GM12878 (cell line): ENCODE data around the gene AFMID. TPM values are rescaled to one million over a fixed set of nuclear protein-coding genes. Genes with fewer than 3 reads are reported as not detected.

Experiments used
- CEBPB ChIP-seq, 2 experiments: fragments of 150-350 bp in 1 of 2; IDR thresholded peaks; 2 replicates each; pipeline ENCODE4 v1.6.1; 2012 to 2014; ENCODE audit warnings: low read depth in 2 of 2, low read length in 2 of 2, borderline replicate concordance in 1 of 2, inconsistent platforms in 1 of 2
- CREB1 ChIP-seq: IDR thresholded peaks from 2 replicates; pipeline ENCODE4 v1.6.1; 2012; ENCODE audit warnings: low read depth, mild to moderate bottlenecking, inconsistent platforms
- GABPA ChIP-seq: IDR thresholded peaks from 2 replicates; pipeline ENCODE4 v1.6.1; 2014; ENCODE audit warnings: antibody characterized with exemption, low read depth, mild to moderate bottlenecking, inconsistent platforms
- MEF2A ChIP-seq: IDR thresholded peaks from 2 replicates; pipeline ENCODE4 v1.6.1; 2011; ENCODE audit warnings: low read depth, mild to moderate bottlenecking, low read length, moderate library complexity; ENCODE audit not compliant: insufficient read depth
- MTA3 ChIP-seq: IDR thresholded peaks from 2 replicates; pipeline ENCODE4 v1.6.1; 2012; ENCODE audit warnings: low read length, inconsistent platforms, borderline replicate concordance
- NBN ChIP-seq: fragments of 450-650 bp; IDR thresholded peaks from 2 replicates; pipeline ENCODE4 v1.6.1; 2016
- NR2C1 ChIP-seq: fragments of 450-650 bp; IDR thresholded peaks from 2 replicates; pipeline ENCODE4 v1.6.1; 2017; ENCODE audit warnings: antibody characterized with exemption, mild to moderate bottlenecking, moderate library complexity
- SIN3A ChIP-seq: IDR thresholded peaks from 2 replicates; pipeline ENCODE4 v1.6.1; 2012; ENCODE audit warnings: low read depth, low read length, improper control_type of control experiment
- TCF12 ChIP-seq: IDR thresholded peaks from 2 replicates; pipeline ENCODE4 v1.6.1; 2011; ENCODE audit warnings: low read depth, mild to moderate bottlenecking, low read length
- TCF3 ChIP-seq: IDR thresholded peaks from 2 replicates; pipeline ENCODE4 v1.6.1; 2012; ENCODE audit warnings: low read depth, mild to moderate bottlenecking, low read length, borderline replicate concordance; ENCODE audit not compliant: insufficient read depth
- TCF7 ChIP-seq: IDR thresholded peaks from 2 replicates; pipeline ENCODE4 v1.6.1; 2014; ENCODE audit warnings: antibody characterized with exemption, borderline replicate concordance
- WRNIP1 ChIP-seq: IDR thresholded peaks from 2 replicates; pipeline ENCODE4 v1.6.1; 2011; ENCODE audit warnings: low read depth, low read length, improper control_type of control experiment, borderline replicate concordance
- polyA plus RNA-seq, 11 experiments: library from polyadenylated mRNA; depleted of rRNA in 4 of 11; unstranded in 6 of 11; stranded (reverse) in 5 of 11; fragments of >200 nt; fragmentation: Nextera tagmentation in 4 of 11; fragmentation: Illumina TruSeq in 1 of 11; extraction: Ambion mirVana in 4 of 11; extraction: Trizol in 1 of 11; gene quantifications; 1 replicate in 1 of 11; 2 replicates in 10 of 11; pipeline versions ENCODE4 v1.2.1 to v1.2.3, GENCODE V29; 2011 to 2016; ENCODE audit warnings: inconsistent platforms in 2 of 11, missing spikeins in 2 of 11, low read depth in 1 of 11
- total RNA-seq, 4 experiments: library from RNA; depleted of rRNA in 3 of 4; stranded (reverse); fragments of >200 nt in 3 of 4; fragmentation: Illumina TruSeq in 1 of 4; extraction: Trizol in 1 of 4; gene quantifications; 2 replicates each; pipeline versions ENCODE4 v1.2.1 to v1.2.3, GENCODE V29; 2013 to 2021
- TF ChIP-seq, protein P1 (sequence below): fragments of 450-650 bp; IDR thresholded peaks from 2 replicates; pipeline ENCODE4 v1.6.1; 2017; ENCODE audit warnings: mild to moderate bottlenecking, moderate library complexity
- TF ChIP-seq, protein P2 (sequence below): IDR thresholded peaks from 2 replicates; pipeline ENCODE4 v1.6.1; 2012; ENCODE audit warnings: low read length, inconsistent platforms
- TF ChIP-seq, protein P3 (sequence below): fragments of 450-650 bp; IDR thresholded peaks from 2 replicates; pipeline ENCODE4 v1.6.1; 2014; ENCODE audit warnings: mild to moderate bottlenecking
- TF ChIP-seq, protein P4 (sequence below): fragments of 450-650 bp; IDR thresholded peaks from 2 replicates; pipeline ENCODE4 v1.6.1; 2016; ENCODE audit warnings: mild to moderate bottlenecking
- TF ChIP-seq, protein P5 (sequence below): fragments of 450-650 bp; formaldehyde crosslinking; IDR thresholded peaks from 2 replicates; pipeline ENCODE4 v1.4.0; 2020; ENCODE audit warnings: mild to moderate bottlenecking, moderate library complexity

AFMID gene
- total and polyA plus RNA-seq, 10 of the 15 experiments (the other 5 are each of a cell fraction or from before 2014, with no cell fraction given), result 36.1 to 98.8 (median 51.6) TPM

DNA sequence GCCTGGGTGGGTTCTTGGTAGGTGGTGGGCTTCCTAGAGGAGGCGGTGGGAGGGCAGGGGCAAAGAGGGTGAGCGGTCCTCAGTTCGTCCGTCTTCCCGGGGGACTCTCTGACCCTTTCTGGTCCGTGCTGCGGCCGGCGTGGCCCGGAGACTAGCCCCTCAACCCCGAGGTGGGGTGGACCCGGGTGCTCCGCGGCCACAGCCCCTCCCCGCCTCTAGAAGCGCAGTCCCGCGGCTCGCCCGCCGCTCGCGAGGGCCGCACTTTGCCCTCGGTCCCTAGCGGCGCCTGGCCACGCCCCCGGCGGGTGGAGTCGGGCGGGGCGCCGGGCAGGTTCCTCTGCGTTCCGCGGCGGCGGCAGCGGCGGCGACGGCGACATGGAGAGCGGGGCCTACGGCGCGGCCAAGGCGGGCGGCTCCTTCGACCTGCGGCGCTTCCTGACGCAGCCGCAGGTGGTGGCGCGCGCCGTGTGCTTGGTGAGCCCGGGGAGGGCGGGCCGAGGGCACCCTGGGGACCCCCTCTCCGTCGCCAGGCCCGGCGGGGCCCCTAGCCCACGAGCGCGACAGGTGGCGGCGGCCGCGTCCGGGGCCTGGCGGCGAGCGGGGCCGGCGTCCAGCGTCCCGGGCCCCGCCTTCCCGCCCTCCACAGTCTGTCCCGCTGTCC lies 18.8 kb upstream of the AFMID start, which contains the start of gene SYNGR2 (continued):
- TF ChIP-seq TCF3, result 0 out of 2 replicates have a peak, but pooled peaks have one; percentile 56
- TF ChIP-seq, protein P1, sequence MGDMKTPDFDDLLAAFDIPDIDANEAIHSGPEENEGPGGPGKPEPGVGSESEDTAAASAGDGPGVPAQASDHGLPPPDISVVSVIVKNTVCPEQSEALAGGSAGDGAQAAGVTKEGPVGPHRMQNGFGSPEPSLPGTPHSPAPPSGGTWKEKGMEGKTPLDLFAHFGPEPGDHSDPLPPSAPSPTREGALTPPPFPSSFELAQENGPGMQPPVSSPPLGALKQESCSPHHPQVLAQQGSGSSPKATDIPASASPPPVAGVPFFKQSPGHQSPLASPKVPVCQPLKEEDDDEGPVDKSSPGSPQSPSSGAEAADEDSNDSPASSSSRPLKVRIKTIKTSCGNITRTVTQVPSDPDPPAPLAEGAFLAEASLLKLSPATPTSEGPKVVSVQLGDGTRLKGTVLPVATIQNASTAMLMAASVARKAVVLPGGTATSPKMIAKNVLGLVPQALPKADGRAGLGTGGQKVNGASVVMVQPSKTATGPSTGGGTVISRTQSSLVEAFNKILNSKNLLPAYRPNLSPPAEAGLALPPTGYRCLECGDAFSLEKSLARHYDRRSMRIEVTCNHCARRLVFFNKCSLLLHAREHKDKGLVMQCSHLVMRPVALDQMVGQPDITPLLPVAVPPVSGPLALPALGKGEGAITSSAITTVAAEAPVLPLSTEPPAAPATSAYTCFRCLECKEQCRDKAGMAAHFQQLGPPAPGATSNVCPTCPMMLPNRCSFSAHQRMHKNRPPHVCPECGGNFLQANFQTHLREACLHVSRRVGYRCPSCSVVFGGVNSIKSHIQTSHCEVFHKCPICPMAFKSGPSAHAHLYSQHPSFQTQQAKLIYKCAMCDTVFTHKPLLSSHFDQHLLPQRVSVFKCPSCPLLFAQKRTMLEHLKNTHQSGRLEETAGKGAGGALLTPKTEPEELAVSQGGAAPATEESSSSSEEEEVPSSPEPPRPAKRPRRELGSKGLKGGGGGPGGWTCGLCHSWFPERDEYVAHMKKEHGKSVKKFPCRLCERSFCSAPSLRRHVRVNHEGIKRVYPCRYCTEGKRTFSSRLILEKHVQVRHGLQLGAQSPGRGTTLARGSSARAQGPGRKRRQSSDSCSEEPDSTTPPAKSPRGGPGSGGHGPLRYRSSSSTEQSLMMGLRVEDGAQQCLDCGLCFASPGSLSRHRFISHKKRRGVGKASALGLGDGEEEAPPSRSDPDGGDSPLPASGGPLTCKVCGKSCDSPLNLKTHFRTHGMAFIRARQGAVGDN, result peak; percentile 87
- TF ChIP-seq TCF12, result no peak
- TF ChIP-seq CEBPB (IDR thresholded peaks at IDR 0.05; ENCODE audit: borderline replicate concordance in 1 of 2, low read depth in 2 of 2, low read length in 2 of 2), result no peak
- TF ChIP-seq, protein P2, sequence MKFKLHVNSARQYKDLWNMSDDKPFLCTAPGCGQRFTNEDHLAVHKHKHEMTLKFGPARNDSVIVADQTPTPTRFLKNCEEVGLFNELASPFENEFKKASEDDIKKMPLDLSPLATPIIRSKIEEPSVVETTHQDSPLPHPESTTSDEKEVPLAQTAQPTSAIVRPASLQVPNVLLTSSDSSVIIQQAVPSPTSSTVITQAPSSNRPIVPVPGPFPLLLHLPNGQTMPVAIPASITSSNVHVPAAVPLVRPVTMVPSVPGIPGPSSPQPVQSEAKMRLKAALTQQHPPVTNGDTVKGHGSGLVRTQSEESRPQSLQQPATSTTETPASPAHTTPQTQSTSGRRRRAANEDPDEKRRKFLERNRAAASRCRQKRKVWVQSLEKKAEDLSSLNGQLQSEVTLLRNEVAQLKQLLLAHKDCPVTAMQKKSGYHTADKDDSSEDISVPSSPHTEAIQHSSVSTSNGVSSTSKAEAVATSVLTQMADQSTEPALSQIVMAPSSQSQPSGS, result no peak
- TF ChIP-seq WRNIP1, result no peak
- TF ChIP-seq, protein P3, sequence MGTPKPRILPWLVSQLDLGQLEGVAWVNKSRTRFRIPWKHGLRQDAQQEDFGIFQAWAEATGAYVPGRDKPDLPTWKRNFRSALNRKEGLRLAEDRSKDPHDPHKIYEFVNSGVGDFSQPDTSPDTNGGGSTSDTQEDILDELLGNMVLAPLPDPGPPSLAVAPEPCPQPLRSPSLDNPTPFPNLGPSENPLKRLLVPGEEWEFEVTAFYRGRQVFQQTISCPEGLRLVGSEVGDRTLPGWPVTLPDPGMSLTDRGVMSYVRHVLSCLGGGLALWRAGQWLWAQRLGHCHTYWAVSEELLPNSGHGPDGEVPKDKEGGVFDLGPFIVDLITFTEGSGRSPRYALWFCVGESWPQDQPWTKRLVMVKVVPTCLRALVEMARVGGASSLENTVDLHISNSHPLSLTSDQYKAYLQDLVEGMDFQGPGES, result peak; percentile 59
- TF ChIP-seq TCF7, result no peak
- TF ChIP-seq SIN3A, result no peak; the same call in 1 of the 2 replicates
- TF ChIP-seq NBN, result no peak
- TF ChIP-seq, protein P4, sequence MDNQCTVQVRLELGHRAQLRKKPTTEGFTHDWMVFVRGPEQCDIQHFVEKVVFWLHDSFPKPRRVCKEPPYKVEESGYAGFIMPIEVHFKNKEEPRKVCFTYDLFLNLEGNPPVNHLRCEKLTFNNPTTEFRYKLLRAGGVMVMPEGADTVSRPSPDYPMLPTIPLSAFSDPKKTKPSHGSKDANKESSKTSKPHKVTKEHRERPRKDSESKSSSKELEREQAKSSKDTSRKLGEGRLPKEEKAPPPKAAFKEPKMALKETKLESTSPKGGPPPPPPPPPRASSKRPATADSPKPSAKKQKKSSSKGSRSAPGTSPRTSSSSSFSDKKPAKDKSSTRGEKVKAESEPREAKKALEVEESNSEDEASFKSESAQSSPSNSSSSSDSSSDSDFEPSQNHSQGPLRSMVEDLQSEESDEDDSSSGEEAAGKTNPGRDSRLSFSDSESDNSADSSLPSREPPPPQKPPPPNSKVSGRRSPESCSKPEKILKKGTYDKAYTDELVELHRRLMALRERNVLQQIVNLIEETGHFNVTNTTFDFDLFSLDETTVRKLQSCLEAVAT, result no peak; the same call in 1 of the 2 replicates
- TF ChIP-seq GABPA, result no peak
- TF ChIP-seq MEF2A, result no peak
- TF ChIP-seq CREB1, result no peak
- TF ChIP-seq, protein P5, sequence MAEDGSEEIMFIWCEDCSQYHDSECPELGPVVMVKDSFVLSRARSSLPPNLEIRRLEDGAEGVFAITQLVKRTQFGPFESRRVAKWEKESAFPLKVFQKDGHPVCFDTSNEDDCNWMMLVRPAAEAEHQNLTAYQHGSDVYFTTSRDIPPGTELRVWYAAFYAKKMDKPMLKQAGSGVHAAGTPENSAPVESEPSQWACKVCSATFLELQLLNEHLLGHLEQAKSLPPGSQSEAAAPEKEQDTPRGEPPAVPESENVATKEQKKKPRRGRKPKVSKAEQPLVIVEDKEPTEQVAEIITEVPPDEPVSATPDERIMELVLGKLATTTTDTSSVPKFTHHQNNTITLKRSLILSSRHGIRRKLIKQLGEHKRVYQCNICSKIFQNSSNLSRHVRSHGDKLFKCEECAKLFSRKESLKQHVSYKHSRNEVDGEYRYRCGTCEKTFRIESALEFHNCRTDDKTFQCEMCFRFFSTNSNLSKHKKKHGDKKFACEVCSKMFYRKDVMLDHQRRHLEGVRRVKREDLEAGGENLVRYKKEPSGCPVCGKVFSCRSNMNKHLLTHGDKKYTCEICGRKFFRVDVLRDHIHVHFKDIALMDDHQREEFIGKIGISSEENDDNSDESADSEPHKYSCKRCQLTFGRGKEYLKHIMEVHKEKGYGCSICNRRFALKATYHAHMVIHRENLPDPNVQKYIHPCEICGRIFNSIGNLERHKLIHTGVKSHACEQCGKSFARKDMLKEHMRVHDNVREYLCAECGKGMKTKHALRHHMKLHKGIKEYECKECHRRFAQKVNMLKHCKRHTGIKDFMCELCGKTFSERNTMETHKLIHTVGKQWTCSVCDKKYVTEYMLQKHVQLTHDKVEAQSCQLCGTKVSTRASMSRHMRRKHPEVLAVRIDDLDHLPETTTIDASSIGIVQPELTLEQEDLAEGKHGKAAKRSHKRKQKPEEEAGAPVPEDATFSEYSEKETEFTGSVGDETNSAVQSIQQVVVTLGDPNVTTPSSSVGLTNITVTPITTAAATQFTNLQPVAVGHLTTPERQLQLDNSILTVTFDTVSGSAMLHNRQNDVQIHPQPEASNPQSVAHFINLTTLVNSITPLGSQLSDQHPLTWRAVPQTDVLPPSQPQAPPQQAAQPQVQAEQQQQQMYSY (CRISPR knock-in tag), result no peak
- TF ChIP-seq NR2C1, result peak; percentile 39; the same call in 1 of the 2 replicates
- no peak for TF ChIP-seq MTA3
